ENCODE measurements around the gene LRRC8E.
"Not testable (repeated sequence)": the region's sequence is repeated elsewhere in the genome, so short reads cannot be mapped to it uniquely, and the experiment has no call there.

The LRRC8E gene

GRCh38 chr19:7916103-7916954 is 28.0 kb downstream of the LRRC8E start:
- TF ChIP-seq, protein P1, sequence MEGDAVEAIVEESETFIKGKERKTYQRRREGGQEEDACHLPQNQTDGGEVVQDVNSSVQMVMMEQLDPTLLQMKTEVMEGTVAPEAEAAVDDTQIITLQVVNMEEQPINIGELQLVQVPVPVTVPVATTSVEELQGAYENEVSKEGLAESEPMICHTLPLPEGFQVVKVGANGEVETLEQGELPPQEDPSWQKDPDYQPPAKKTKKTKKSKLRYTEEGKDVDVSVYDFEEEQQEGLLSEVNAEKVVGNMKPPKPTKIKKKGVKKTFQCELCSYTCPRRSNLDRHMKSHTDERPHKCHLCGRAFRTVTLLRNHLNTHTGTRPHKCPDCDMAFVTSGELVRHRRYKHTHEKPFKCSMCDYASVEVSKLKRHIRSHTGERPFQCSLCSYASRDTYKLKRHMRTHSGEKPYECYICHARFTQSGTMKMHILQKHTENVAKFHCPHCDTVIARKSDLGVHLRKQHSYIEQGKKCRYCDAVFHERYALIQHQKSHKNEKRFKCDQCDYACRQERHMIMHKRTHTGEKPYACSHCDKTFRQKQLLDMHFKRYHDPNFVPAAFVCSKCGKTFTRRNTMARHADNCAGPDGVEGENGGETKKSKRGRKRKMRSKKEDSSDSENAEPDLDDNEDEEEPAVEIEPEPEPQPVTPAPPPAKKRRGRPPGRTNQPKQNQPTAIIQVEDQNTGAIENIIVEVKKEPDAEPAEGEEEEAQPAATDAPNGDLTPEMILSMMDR (IDR thresholded peaks at IDR 0.05) = no peak
- no peak for DNase-seq (ENCODE audit: low spot score)
- peak overlapping the region; percentile 73 for H3K4me3 ChIP-seq
- peak overlapping the region in 1 of 2 donors; percentile 64 for H3K27ac ChIP-seq

- peak overlapping the region; percentile 73 for H3K4me3 ChIP-seq
These were observed 28.6 kb downstream of the LRRC8E start for GRCh38 chr19:7916955-7917266.

GRCh38 chr19:7917267-7918061 is 29.2 kb downstream of the LRRC8E start:
- Histone ChIP-seq H3K27ac (peak overlapping the region in 1 of 2 donors; percentile 64), H3K4me3 (peak overlapping the region; percentile 73)
- TF ChIP-seq, protein P1 (IDR thresholded peaks at IDR 0.05) = peak; percentile 41
- no peak for DNase-seq (ENCODE audit: low spot score)

More at GRCh38 chr19:7916955-7917266, 28.6 kb downstream of the LRRC8E start:
- no peak for DNase-seq (ENCODE audit: low spot score)
- H3K27ac ChIP-seq = peak overlapping the region in 1 of 2 donors; percentile 64
- TF ChIP-seq, protein P1 (IDR thresholded peaks at IDR 0.05) = no peak

- DNase-seq (ENCODE audit: low spot score) = not testable (repeated sequence)
- H3K27ac ChIP-seq = peak overlapping the region in 1 of 2 donors; percentile 64
- peak overlapping the region; percentile 73 for H3K4me3 ChIP-seq
These were observed 29.8 kb downstream of the LRRC8E start for GRCh38 chr19:7918062-7918614.

DNA sequence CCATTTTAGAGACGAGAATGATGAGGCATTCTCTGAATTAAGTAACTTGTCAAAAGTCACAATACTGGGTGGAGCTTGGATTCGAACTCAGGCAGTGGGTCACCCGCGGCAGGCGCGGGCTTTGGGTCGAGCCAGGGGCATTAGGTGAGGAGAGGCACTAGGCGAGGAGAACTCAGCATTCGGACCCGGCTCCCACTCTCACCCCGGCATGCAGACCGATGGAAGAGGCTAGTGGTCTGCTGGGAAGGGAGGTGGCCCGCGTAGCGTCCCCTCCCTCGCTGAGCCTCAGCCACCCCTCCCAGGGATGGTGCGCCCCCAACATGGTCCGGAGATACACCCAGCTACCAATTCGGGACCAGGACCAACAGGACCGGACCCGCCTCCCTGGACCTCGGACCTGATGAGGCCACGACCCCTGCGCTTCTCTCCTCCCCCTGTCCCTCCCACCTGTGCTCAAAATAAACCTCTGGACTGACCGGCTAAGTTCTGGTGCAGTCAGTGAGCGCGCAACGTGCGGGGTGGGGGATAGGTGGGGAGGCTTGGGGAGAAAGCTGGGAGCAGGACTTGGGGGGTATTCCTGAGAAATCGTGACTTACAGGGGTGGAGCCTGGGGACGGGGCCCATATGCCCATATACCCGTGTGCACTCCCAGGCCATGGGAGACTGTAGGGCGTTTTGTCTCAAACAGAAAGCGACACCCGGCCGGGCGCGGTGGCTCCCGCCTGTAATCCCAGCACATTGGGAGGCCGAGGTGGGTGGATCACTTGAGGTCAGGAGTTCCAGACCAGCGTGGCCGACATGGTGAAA is 30.5 kb downstream of the LRRC8E start:
- Histone ChIP-seq H3K27ac (no peak overlapping the region), H3K4me3 (no peak overlapping the region)
- no peak for DNase-seq (ENCODE audit: low spot score)
- TF ChIP-seq, protein P1 (IDR thresholded peaks at IDR 0.05) = no peak

DNA sequence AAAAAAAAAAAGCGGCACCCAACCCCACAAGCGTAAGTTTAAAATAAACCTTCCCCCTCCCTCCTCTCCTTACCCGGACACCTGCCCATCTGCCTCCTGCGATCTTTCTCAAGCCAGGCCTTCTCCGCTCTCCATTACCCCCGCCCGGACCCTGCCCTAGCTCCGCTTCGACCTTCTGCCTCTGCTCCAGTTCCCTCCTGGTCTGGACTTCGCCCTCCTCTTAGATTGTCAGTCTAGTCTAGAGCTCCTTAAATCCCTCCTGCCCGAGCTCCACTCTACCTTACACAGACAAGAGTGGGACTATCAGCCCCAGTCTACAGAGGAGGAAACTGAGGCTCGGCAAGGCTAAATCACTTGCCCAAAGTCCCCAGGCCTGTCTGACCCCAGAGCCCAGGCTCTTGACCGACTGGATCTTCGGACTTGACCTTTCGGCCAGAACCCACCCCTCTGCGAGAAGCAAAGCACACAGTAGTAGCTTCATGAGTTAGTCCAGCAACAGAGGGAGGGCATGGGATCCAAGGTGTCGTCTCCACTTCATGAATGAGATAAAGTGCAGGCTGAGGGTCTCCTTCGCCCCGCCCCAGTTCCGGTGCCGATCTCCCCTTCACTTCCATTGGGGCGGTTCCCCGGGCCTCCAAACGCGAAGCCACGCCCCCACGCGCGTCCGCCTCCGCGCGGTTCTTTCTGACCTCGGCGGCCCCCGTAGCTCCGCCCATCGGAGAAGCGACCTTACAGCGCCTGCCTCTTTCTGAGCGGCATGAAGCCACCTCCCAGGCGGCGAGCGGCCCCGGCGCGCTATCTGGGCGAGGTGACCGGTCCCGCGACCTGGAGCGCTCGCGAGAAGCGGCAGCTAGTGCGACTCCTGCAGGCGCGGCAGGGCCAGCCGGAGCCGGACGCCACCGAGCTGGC is 31.6 kb downstream of the LRRC8E start, which contains the start of gene SNAPC2:
TSS of gene SNAPC2 (plus strand) at position 729 of the 909 bp plus-strand sequence. CDS start at position 758, 29 bp downstream.
- Histone ChIP-seq H3K27ac (peak within 1 kb of the TSS; percentile 87 to 96), H3K4me3 (peak within 1 kb of the TSS; percentile 87)
- TF ChIP-seq, protein P1 (IDR thresholded peaks at IDR 0.05) = no peak
- DNase-seq (ENCODE audit: low spot score) = peak; percentile 97
